NCI-H446 (cell line): ENCODE measurements around the gene NIN.
"Not testable (repeated sequence)": the region's sequence is repeated elsewhere in the genome, so short reads cannot be mapped to it uniquely, and the experiment has no call there.

ENCODE experiments used
- DNase-seq, 2 experiments: peaks; one replicate each; lab custom pipeline; 2025; lab: John Stamatoyannopoulos, UW

The NIN gene

GRCh38 chr14:50719911-50720759 is 110.8 kb downstream of the NIN start:
- DNase-seq: no peak

GRCh38 chr14:50718949-50719348 is 112.0 kb downstream of the NIN start:
- DNase-seq: no peak

- no peak for DNase-seq
Observed at GRCh38 chr14:50717811-50718210, 113.2 kb downstream of the NIN start.

- DNase-seq: peak in 1 of 2 experiments; percentile 37
Observed at GRCh38 chr14:50714450-50715073, 116.4 kb downstream of the NIN start.

GRCh38 chr14:50711043-50711442 is 119.9 kb downstream of the NIN start:
- no peak for DNase-seq

- DNase-seq: no peak
Observed at GRCh38 chr14:50705026-50705593, 125.9 kb downstream of the NIN start.

GRCh38 chr14:50704454-50705010 is 126.4 kb downstream of the NIN start:
- DNase-seq: no peak

- no peak for DNase-seq
Observed at GRCh38 chr14:50697659-50698290, 133.2 kb downstream of the NIN start.

GRCh38 chr14:50694260-50694659 is 136.7 kb downstream of the NIN start:
- DNase-seq: not testable (repeated sequence)

GRCh38 chr14:50688875-50689274 is 142.1 kb downstream of the NIN start:
- DNase-seq: no peak

GRCh38 chr14:50679674-50680073 is 151.3 kb downstream of the NIN start:
- DNase-seq: no peak

GRCh38 chr14:50678163-50678562 is 152.8 kb downstream of the NIN start:
- DNase-seq: no peak

- no peak for DNase-seq
Observed at GRCh38 chr14:50677527-50678063, 153.4 kb downstream of the NIN start.

- no peak for DNase-seq
Observed at GRCh38 chr14:50676814-50677516, 154.0 kb downstream of the NIN start.

- no peak for DNase-seq
Observed at GRCh38 chr14:50675597-50675996, 155.4 kb downstream of the NIN start.

GRCh38 chr14:50670866-50671256 is 160.1 kb downstream of the NIN start:
- no peak for DNase-seq

GRCh38 chr14:50670196-50670865 is 160.6 kb downstream of the NIN start:
- DNase-seq: no peak
